ENCODE measurements around the gene RFPL2.

RFPL2 gene

GRCh38 chr22:32204856-32205722 is at the start of gene RFPL2:
RFPL2 (minus strand) TSS chr22:32205073; CDS start chr22:32202451, 2,622 bp downstream.
- DNase-seq = peak; percentile 14 to 64

DNA sequence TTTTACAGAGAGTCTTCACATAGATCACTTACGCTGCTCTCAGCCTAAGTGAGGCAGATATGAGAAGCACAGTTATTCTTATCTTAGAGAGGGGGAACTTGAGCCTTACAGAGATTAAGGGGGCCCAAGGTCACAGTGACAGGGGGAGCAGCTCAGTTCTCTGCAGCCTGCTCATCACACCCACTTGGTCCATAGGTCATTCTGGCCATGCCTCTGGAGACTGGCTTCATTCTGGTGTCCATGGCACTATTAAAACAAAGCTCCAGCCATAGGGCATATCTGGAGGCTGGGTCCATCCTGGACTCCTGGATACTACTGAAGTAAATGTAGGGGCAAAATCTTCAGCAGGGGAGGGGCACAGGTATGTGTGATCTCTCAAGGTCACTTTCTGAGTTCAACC is 44.4 kb upstream of the RFPL2 start:
- DNase-seq = no peak

DNA sequence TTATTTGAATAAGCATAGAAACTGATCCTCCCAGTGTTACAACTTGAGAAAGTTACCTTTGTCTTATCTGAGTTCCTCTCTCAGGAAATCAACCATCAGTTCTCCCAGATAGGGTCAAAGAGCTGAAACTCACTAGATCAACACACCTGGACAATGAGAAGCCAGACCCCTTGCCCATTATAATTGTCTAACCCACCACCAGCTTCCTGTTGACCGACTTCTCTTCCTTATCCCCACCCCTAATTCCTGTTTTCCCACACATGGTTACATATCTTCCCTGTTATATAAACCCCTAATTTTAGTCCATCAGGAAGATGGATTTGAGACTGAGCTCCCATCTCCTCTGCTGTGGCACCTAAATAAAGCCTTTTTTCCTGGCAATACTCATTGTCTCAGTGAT is 43.4 kb upstream of the RFPL2 start:
- no peak for DNase-seq

DNA sequence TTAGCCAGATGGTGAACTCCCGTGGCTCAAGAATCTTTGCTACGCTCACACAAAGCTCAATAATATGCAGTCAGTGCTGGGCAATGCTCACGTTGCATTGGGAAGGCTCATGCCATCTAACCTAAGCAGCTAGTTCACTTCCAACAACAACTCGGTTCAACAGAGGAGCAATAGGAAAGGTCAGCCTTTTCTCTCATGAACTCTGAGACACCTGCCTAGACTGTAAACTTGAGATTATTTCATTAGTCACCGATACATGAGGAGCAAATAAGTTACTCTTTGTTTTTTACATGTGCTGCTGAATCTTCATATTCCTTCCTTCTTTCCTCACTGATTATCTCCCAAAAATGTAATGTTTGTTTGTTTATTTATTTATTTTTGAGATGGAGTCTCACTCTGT is 41.3 kb upstream of the RFPL2 start:
- DNase-seq = no peak

DNA sequence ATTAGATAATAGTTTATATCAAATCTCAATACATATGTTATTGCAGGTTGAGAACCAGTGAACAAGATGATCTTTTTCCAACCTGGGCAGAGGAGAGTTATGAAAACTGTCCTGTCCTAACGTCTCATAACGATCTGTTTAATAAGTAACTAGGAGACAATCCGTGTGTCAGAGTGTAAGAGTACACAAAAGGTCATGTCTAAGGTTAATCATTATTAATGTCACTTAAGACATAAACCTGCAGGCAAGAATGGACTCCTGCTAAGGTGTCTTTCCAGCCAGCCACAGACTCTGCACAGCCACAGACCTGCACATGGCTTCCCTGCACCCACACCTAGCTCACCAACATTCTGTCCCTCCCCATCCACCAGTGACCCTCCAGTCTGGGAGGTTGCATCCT is 40.2 kb upstream of the RFPL2 start:
- no peak for DNase-seq

DNA sequence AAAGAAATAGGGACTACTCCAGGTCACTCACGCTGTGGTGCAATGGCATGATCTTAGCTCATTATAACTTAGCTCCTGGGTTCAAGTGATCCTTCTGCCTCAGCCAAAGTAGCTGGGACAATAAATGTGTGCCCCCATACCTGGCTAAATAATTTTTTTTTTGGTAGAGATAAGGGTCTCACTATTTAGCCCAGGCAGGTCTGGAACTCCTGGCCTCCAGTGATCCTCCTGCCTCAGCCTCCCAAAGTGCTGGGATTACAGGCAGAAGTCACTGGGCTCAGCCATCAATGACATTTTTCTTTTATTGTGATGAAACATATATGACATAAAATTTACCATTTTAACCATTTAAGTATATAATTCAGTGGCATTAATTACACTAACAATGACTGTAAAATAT is 39.7 kb upstream of the RFPL2 start:
- DNase-seq = no peak

GRCh38 chr22:32240461-32240860 is 35.6 kb upstream of the RFPL2 start:
- DNase-seq = no peak

DNA sequence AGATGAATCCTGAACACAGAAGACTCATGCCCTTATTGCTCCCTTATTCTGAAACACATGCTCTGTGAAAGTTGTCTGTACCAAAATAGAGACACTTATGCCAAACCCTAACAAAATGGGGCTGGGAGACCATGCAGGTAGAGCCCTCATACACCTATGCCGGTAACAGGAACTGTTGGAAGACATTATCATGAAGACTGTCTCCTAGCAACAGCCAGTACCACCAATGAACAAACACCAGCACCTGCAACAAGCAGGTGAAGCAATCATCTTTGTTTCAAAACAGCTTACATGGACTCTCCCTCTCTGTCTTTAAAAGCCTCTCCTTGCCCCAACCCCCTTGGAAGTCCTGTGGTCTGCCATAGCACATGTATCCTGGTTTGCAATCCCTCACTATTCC is 33.0 kb upstream of the RFPL2 start:
- no peak for DNase-seq

DNA sequence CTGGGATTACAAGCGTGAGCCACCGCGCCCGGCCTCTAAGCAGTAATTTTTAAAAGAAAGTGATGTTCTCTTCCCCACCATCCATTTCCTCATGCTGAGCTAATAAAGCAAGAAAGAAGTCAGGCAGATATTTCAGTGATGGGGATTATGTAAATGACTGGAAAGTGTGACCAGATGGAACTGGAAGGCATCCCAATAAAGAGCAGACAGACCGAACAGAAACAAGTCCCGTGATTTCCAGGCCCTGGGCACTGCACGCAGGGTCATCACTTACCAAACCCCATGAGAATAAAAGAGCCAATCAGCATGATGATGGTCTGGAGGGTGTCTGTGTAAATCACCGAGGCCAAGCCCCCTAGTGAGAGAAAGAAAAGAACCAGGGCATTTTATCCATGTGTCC is 32.1 kb upstream of the RFPL2 start:
- DNase-seq = no peak

- DNase-seq = no peak
Observed at GRCh38 chr22:32233091-32233490, 28.2 kb upstream of the RFPL2 start.

DNA sequence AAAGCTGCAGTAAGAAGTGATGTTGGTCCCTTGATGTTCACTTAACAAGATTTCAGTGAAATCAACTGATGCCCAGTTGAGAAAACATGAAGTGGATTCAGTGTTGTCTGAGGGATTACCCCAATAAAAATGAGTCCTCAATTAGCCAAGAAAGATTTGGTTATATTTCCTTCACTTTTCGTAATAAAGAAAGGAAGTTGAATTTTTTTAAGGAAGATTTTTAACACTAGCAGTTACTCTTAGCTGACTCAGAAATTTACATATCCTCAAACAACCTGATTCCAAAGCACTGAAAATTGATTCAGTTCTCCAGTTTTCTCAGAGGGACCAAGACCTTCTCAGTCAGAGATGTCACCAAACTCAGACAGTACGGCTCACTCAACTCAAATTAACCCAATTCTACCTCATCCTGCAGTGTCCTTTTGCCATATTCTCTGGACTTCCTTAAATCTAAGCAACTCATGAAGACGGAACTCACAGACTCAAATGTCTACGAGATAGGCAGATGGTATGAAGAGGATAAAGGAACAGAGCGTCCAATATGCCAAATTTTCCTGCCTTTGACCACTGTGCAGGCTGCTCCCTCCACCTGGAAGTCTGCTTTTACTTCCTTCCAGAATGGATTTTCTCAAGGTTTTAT is 27.4 kb upstream of the RFPL2 start:
- no peak for DNase-seq

GRCh38 chr22:32226326-32227104 is 21.6 kb upstream of the RFPL2 start:
- no peak for DNase-seq

- no peak for DNase-seq
Observed at GRCh38 chr22:32222991-32223390, 18.1 kb upstream of the RFPL2 start.

DNA sequence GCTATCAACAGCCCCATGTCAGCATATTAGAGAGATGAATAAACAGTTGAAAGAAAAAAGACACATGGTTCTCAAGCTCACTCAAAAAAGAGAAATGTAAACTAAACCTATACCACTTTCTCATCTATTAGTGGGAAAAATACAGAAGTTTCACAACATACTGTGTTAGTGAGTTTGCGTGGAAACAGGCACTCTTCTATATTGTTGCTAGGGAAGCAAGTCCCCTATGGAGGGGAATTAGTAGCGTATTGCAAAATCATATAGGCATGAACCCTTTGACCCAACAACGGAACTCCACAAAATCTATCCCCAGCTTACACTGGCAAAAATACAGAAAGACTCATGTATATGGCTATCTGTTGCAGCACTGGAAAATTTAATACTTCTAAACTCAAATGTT is 14.2 kb upstream of the RFPL2 start:
- DNase-seq = no peak

DNA sequence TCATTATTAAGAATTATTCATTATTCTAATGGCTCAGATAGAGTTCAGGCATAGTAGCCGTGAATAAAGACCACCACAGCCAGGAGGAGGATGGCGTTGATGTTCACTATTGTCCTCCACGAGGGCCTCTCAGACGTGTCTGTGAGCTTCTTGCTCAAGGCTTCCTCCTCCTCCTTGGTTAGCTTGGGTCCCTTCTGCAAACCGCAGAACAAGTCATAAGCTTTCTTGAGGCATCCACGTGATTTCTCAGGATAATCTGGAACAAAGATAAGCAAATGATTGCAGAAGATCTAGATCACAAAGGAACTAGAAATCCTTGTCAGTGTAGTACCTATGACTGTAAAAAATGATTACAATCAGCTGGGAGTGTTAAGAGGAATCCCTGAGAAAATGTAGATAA is 13.6 kb upstream of the RFPL2 start:
- DNase-seq = no peak

GRCh38 chr22:32217465-32217864 is 12.6 kb upstream of the RFPL2 start:
- no peak for DNase-seq

- no peak for DNase-seq
Observed at GRCh38 chr22:32216911-32217310, 12.0 kb upstream of the RFPL2 start.

DNA sequence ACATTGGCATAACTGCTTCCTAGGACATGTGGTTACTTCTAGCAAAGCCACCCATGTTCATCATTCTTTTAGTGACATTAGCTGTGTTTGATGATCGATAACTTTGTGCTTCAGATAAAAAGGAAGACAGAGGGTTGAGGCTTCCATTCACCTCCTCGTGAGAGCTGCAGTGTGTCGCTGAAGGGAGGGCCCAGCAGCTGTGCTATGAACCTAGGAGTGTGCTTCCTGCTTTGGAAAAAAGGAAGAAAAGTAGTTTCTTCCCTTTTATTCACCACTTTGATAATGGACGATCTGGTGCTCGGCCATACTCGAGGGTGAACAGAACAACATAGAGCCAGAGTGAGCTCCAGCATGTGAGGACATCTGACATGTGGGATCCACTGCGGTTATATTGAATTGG is 6.1 kb upstream of the RFPL2 start:
- DNase-seq = no peak

- DNase-seq = no peak
Observed at GRCh38 chr22:32208681-32209080, 3.8 kb upstream of the RFPL2 start.

- no peak for DNase-seq
Observed at GRCh38 chr22:32207971-32208480, 3.2 kb upstream of the RFPL2 start.

GRCh38 chr22:32206774-32207758 is 2.2 kb upstream of the RFPL2 start:
- peak in 1 of 2 experiments; percentile 8 for DNase-seq
